ENCODE data around the gene WWOX.

WWOX gene

DNA sequence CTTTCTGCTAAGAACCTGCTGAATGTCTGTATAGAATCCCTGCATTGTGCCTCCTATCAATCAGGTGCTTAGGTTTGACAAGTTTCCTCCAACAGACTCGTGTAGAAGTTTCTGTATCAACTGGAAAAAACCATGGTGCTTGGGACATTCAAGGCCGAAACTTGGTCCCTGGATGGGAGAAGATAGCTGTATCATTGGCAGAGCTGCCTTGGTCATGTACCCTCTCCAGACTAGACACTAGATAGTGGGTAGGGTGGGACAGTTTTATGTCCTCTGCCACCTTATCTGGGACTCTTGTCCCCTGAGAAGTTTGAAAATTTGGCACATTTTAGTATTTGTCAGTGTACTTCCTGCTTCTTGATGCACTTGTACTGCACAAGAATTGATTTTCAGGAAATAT, 520.8 kb downstream of the WWOX start:
- DNase-seq (ENCODE audit: low spot score), result peak; percentile 25

GRCh38 chr16:78623796-78624195, 524.3 kb downstream of the WWOX start:
- DNase-seq (ENCODE audit: low spot score), result no peak

DNA sequence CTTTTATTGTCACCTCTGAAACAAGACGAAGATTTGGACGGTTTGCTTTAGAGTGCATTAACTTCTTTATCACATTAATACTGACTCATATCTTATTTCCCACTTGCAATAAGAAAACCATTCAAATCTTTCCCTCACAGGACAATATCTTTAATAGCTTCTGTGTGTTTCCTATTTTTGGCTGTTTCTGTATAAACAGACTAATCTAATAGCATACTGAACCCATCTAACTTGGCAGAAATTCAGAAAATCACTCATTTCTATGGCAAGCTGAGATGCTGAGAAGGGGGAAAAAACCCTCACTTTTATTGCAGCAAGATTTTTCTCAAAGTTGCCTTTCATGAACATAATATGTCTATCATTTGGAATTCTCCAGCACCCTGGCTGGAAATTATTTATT, 524.9 kb downstream of the WWOX start:
- DNase-seq (ENCODE audit: low spot score), result no peak

GRCh38 chr16:78628461-78629045, 529.1 kb downstream of the WWOX start:
- DNase-seq (ENCODE audit: low spot score), result no peak

GRCh38 chr16:78629173-78629572, 529.7 kb downstream of the WWOX start:
- DNase-seq (ENCODE audit: low spot score), result no peak

- no peak for DNase-seq (ENCODE audit: low spot score)
Measured at GRCh38 chr16:78630102-78630501, 530.6 kb downstream of the WWOX start.

DNA sequence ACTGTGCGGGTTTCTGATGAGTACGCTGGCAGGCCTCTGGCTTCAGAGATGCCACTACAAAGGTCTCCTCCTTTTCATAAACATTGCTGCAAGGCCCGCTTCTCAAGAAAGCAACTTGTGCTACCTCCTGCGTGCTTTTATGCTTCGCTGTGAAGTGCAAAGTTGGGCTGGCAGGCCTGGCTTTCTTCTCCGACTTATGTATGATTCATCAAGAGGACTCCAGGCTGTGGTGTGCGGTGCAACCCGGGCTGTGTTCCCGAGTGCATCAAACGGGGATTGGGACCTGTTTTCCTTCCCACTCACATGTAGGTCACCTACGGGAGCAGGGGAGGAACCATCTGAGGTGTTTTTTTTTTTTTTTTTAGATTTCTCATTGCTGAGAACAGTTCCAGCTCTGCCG, 534.1 kb downstream of the WWOX start:
- no peak for DNase-seq (ENCODE audit: low spot score)

- no peak for DNase-seq (ENCODE audit: low spot score)
Measured at GRCh38 chr16:78635807-78636206, 536.4 kb downstream of the WWOX start.

DNA sequence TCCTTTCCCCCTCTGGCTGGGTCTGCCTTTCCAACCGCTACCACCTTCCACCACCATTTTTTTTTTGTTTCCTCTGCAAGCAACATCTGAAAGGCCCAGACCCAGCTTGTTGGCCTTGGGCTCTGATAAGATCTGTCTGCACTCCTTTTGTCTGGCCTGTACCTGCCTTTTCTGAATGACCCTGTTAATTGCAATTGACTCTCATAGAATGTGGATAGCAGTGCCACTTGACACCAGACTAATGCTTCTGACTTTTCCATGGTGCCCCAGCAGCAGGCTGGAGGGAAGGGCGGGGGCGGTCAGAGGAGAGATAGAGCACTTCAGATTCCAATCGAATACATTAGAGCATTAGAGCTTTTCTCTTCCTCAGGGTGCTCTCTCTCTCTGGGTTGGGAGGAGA, 538.9 kb downstream of the WWOX start:
- DNase-seq (ENCODE audit: low spot score), result no peak

GRCh38 chr16:78639775-78640174, 540.3 kb downstream of the WWOX start:
- DNase-seq (ENCODE audit: low spot score), result no peak

GRCh38 chr16:78640886-78641285, 541.4 kb downstream of the WWOX start:
- DNase-seq (ENCODE audit: low spot score), result no peak

DNA sequence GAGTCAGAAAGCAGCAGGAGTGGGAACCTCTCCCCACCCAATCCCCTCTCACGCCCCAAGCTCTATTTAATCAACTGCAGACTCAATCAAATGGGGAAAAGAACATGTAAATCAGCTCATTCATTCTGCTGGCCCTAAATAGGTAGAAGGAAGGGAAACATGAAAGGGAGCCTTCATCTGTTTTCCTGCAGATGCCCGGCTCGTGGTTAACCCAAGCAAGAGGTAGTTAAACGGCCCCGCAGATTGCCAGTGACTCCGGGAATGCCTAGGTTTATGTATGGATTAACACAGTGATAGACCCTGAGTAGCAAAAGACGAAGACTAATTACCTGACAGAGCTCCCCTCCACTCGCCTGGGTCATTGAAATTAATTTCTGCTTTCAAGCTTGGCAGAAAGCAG, 542.0 kb downstream of the WWOX start:
- DNase-seq (ENCODE audit: low spot score), result no peak

GRCh38 chr16:78642621-78643285, 543.3 kb downstream of the WWOX start:
- no peak for DNase-seq (ENCODE audit: low spot score)

- no peak for DNase-seq (ENCODE audit: low spot score)
Measured at GRCh38 chr16:78645657-78646056, 546.2 kb downstream of the WWOX start.

DNA sequence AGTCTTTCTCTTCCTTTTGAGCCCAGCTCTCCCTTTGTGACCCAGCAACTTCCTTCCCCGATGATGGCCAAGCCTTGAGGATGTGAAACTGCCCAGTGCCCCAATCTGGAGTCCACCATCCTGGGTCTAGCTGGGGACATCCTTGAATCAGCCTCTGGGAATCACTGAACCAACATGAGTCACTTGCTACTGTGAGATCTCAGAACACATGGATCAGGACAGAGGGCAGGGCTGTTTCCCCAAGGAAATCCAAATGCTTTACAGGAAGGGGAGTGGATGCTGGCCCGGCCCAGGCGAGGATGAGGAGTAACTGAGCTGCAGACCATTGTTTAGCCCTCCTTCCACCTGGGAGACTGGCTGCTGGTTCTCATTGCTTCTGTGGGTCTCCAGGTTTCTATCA, 547.6 kb downstream of the WWOX start:
- DNase-seq (ENCODE audit: low spot score), result no peak

- DNase-seq (ENCODE audit: low spot score), result no peak
Measured at GRCh38 chr16:78647491-78647890, 548.0 kb downstream of the WWOX start.

DNA sequence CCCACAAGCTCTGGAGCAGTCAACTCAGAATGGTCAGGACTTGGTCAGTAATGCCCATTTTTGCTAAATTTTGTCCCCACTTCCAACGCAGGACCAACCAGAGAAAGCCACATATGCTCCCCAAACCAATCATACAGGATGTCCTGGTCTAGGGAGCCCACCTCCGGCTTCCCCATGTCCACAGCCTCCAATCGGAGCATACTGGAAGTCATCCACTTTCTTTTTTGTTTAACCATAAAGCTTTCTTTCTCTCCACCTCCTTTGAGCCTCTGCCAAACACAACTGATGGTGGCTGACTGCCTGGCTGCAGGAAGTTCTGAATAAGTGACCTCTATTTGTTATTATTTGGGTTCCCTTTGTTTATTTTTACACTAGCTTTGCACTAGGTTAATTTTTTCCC, 549.1 kb downstream of the WWOX start:
- DNase-seq (ENCODE audit: low spot score), result no peak

DNA sequence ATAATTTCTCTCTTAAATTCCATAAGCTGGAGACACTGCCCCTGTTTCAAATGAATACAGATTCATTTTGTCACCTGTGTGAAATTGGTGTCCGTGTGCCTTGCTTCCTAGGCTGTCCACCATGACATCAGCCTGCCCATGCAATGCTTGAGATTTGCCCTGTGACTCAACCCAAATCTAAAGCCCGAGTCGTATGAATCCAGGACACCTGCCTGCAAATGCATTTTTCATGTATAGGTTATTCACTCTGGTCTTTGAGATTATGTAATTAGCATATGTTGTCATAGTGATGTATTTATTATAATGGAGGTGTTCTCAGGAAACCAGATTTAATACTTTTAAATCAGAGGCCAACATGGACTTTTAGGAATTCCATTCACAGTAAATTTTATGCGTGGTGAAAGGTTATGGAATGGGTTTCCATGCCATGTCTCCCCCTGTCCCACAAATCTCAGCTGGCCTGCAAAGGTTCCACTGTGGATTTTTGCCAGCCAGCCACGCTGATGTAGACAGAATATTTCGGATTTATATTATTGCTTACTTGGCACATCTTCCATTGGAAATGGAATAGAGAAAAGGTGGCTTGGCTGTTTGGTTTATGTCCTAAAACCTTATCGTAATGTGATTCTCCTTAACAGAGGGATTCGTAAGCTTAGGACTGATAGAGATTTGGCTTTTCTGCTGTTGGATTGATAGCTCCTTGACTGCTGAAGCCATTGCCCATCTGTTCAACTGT, 551.1 kb downstream of the WWOX start:
- DNase-seq (ENCODE audit: low spot score), result no peak

GRCh38 chr16:78654929-78655328, 555.5 kb downstream of the WWOX start:
- DNase-seq (ENCODE audit: low spot score), result no peak

GRCh38 chr16:78655331-78656113, 556.1 kb downstream of the WWOX start:
- no peak for DNase-seq (ENCODE audit: low spot score)

DNA sequence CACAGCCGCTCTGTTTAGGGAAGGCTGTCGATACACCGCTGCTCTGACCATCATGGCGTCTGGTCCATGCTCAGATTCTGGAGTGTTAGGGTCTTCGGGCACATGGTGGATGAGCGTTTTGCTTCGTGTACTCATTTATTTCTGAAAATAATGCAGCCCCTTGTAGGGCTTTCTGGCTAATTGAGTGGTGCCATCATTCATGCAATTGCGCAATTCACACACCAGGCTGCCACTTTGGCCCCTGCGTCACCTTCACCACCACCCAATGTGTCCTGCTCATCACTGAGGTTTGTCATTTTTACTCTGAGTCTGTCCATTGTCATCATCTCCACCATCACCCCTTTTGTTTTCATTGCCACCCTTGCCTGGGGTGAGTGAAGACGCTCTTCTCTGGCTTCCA, 557.4 kb downstream of the WWOX start:
- DNase-seq (ENCODE audit: low spot score), result no peak

DNA sequence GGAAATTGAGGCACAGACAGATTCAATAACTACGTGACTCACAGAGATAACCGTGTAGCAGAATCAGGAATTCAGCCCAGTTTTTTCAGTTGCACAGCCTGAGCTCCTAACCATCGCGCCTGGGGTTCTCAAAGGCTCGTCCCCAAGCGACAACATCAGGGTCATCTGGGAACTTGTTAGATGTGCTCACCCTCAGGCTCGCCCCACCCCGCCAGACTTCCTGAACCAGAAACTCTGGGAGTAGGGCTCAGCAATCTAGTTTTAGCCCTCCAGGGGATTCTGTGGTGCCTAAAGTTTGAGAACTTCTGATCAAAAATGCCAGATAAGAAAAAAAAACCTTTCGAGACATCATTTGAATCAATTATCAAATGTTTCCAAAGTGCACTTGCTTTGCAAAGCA, 559.8 kb downstream of the WWOX start:
- DNase-seq (ENCODE audit: low spot score), result no peak
